Measurements from ENCODE around the gene ASB7.

DNA sequence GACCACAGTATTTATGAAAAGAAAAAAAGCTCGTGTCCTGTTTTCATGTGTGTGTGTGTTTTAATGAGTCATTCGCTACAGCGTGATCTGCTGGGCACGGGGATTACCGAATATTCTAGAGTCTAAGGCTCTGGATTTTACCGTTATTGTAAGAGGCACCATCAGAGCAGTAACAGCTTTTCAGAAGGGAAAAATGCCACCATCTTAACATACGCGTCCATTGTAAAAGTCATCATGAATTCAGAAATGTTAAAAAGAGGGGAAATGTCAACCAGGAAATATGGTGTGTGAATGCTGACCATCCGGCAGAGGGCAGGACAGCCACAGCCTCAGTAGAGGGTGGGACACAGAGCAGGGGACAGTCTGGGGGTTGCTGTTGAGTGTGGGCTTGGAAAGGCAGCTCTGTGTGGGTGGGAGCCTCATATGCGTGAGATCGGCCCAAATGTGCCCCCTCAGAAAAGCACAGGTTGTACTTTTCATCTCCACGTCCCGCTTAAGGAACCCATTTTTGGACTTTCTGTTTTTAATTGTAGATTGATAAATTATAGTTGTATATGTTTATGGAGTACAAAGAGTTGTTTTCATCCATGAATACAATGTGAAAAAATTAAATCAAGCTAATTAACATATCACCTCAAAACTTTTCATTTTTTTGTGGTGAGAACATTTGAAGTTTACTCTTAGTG, 69.6 kb downstream of the ASB7 start:
- TF ChIP-seq, protein P1, sequence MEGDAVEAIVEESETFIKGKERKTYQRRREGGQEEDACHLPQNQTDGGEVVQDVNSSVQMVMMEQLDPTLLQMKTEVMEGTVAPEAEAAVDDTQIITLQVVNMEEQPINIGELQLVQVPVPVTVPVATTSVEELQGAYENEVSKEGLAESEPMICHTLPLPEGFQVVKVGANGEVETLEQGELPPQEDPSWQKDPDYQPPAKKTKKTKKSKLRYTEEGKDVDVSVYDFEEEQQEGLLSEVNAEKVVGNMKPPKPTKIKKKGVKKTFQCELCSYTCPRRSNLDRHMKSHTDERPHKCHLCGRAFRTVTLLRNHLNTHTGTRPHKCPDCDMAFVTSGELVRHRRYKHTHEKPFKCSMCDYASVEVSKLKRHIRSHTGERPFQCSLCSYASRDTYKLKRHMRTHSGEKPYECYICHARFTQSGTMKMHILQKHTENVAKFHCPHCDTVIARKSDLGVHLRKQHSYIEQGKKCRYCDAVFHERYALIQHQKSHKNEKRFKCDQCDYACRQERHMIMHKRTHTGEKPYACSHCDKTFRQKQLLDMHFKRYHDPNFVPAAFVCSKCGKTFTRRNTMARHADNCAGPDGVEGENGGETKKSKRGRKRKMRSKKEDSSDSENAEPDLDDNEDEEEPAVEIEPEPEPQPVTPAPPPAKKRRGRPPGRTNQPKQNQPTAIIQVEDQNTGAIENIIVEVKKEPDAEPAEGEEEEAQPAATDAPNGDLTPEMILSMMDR (optimal IDR thresholded peaks at IDR 0.05 in 1 of 3, IDR thresholded peaks at IDR 0.05 in 1 of 3, conservative IDR thresholded peaks at IDR 0.05 in 1 of 3; ENCODE audit: extremely low read depth in 1 of 3, insufficient read depth in 2 of 3, low read length in 3 of 3), result peak; percentile 20 to 66 (median 26)
- no peak for TF ChIP-seq EZH2 (IDR thresholded peaks at IDR 0.05; ENCODE audit: low read length)

Measured in keratinocyte (primary cell).